SK-N-MC (cell line): ENCODE measurements around the gene NKX2-3.

Experiments
- EZH2 ChIP-seq: fragments of 200-600 bp; sonication (generic); IDR thresholded peaks from one replicate; pipeline ENCODE4 v1.6.1; 2017; ENCODE audit warnings: antibody characterized with exemption
- POLR2AphosphoS5 ChIP-seq: IDR thresholded peaks from 2 replicates; pipeline ENCODE4 v1.6.1; 2012; ENCODE audit warnings: mild to moderate bottlenecking, low read depth, low read length, borderline replicate concordance

DNA sequence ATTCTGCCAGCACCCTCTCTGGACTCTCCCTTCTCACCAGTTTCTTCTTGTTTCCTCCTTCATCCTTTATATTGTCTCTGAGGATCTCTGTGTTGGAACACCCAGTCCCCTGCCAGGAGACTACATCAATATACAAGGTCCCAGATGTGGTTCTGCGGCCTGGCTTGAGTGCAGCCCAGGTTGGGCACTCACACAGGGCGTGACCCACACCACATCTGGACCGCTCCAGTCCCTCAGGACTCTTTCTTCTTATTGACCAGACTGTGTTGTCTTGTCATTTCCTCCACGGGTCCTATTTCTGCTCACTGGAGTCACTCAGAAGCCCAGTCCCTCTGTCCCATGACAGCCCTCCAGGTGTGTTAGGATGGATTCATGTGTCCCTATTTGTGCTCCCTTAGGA, 26.0 kb downstream of the NKX2-3 start:
- TF ChIP-seq EZH2 = no peak
- TF ChIP-seq POLR2AphosphoS5 = no peak
